Peyer's patch (tissue), 4 donors: Measurements from ENCODE around the gene TH. TPM values are rescaled to one million over a fixed set of nuclear protein-coding genes. Genes with fewer than 3 reads are reported as not detected.
"Not testable (repeated sequence)": the region's sequence is repeated elsewhere in the genome, so short reads cannot be mapped to it uniquely, and the experiment has no call there.

ENCODE experiments used
- DNase-seq, 3 donors: peaks; one replicate each; pipeline ENCODE4 v3.0.0-alpha.2; 2017 to 2019
- H3K27ac ChIP-seq, 4 donors: fragments of 200-600 bp; sonication (generic); one replicate each; pipeline ENCODE4 v1.5.1; 2016 to 2019
- H3K27me3 ChIP-seq, 2 donors: fragments of 200-600 bp; sonication (generic); one replicate each; pipeline ENCODE4 v1.5.1; 2019
- H3K36me3 ChIP-seq, 3 donors: fragments of 200-600 bp; sonication (generic); one replicate each; pipeline ENCODE4 v1.5.1; 2016 to 2019
- H3K4me1 ChIP-seq, 4 donors: fragments of 200-600 bp; sonication (generic); one replicate each; pipeline ENCODE4 v1.5.1; 2016 to 2019
- H3K4me3 ChIP-seq, 4 donors: fragments of 200-600 bp; sonication (generic); 1 replicate in 3 of 4; 2 replicates in 1 of 4; pipeline ENCODE4 v1.5.1; 2016 to 2019; ENCODE audit warnings: mild to moderate bottlenecking in 1 of 4
- H3K9me3 ChIP-seq, 4 donors: fragments of 200-600 bp; sonication (generic); one replicate each; pipeline ENCODE4 v1.5.1; 2016 to 2019; ENCODE audit warnings: mild to moderate bottlenecking in 1 of 4
- CTCF ChIP-seq, 6 experiments: fragments of 450-650 bp in 4 of 6; fragments of 200-600 bp in 2 of 6; sonication (generic) in 1 of 6; IDR thresholded peaks; one replicate each; pipeline ENCODE4 v1.5.1; 2017 to 2019; ENCODE audit warnings: antibody characterized with exemption in 6 of 6, mild to moderate bottlenecking in 3 of 6, moderate library complexity in 1 of 6
- POLR2A ChIP-seq, 2 donors: fragments of 450-650 bp; IDR thresholded peaks; one replicate each; pipeline ENCODE4 v1.5.1; 2017; ENCODE audit warnings: antibody characterized with exemption in 2 of 2, mild to moderate bottlenecking in 2 of 2, moderate library complexity in 2 of 2
- total RNA-seq, 4 donors: library from RNA; depleted of rRNA; stranded (reverse); fragments of >200 nt; gene quantifications; one replicate each; pipeline ENCODE4 v1.1.0, GENCODE V29; 2016

Gene TH
- total RNA-seq, 4 donors from 2014 or later, result 1.7 TPM; not detected in 3

GRCh38 chr11:2127482-2128129 lies 44.0 kb downstream of the TH start:
- no peak for DNase-seq
- Histone ChIP-seq H3K4me1 (no peaks in the 10 kb centered on the region), H3K27ac (no peak overlapping the region), H3K27me3 (no peaks in the 10 kb centered on the region), H3K4me3 (no peak overlapping the region), H3K9me3 (no peaks in the 10 kb centered on the region), H3K36me3 (no peaks in the 10 kb centered on the region)
- no peak for TF ChIP-seq POLR2A (IDR thresholded peaks at IDR 0.05)
- TF ChIP-seq CTCF (IDR thresholded peaks at IDR 0.05), result no peak

DNA sequence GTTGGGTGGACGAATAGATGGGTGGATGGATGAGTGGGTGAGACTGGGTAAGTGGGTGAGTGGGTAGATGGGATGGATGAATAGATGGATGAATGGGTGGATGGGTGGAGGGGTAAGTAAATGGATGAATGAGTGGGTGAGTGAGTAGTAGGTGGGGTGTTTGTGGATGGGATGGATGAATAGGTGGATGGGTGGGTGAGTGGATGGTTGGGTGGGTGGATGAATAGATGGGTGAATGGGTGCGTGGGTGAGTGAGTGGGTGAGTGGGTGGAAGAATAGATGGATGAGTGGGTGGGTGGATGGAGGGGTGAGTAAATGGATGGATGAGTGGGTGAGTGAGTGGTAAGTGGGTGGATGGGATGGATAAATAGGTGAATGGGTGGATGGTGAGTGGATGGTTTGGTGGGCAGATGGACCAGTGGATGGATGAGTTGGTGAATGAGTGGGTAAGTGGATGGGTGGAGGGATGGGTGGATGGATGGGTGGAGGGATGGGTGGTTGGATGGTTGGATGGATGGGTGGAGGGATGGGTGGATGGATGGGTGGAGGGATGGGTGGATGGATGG lies 45.0 kb downstream of the TH start:
- Histone ChIP-seq H3K27ac (no peak overlapping the region), H3K4me3 (no peak overlapping the region), H3K4me1 (no peaks in the 10 kb centered on the region), H3K9me3 (no peaks in the 10 kb centered on the region), H3K27me3 (no peaks in the 10 kb centered on the region), H3K36me3 (no peaks in the 10 kb centered on the region)
- DNase-seq, result no peak
- TF ChIP-seq POLR2A (IDR thresholded peaks at IDR 0.05) (no peak), CTCF (IDR thresholded peaks at IDR 0.05) (no peak)

DNA sequence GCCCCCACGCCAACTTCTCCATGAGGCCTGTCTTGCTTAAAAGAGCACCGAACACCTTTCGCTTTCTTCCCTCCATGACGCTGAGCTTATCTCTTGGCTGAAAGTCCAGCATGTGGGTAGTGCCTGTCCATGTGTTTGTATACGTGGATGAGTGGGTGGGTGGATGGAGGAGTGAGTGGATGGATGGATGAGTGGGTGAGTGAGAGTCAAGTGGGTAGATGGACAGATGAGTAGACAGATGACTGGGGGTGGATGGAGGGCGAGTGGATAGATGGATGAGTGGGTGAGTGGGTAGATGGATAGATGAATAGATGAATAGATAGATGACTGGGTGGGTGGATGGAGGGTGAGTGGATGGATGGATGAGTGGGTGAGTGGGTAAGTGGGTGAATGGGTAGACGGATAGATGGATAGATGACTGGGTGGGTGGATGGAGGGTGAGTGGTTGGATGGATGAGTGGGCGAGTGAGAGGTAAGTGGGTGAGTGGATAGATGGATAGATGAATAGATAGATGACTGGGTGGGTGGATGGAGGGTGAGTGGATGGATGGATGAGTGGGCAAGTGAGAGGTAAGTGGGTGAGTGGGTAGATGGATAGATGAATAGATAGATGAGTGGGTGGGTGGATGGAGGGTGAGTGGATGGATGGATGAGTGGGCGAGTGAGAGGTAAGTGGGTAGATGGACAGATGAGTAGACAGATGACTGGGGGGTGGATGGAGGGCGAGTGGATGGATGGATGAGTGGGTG lies 46.7 kb downstream of the TH start:
- H3K9me3 ChIP-seq, H3K36me3 ChIP-seq, H3K4me3 ChIP-seq, H3K27me3 ChIP-seq, H3K27ac ChIP-seq, H3K4me1 ChIP-seq, DNase-seq: not testable (repeated sequence)

DNA sequence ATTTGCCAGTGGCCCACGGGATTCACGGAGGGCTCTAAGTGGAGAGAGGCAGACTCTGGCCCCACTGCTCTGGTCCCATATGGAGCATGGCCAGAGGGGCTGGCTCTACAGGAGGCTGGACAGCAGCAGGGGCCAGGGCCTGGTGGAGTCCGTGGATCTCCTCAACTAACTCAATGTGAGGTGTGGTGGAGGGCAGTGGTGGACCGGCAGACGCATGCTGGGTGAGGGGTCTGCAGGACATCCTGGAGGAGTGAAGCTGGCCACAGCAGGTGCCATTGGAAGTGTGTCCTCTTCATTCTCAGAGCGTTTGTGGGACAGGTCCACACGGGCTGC lies 48.0 kb downstream of the TH start:
- no peak for TF ChIP-seq CTCF (IDR thresholded peaks at IDR 0.05)
- no peak for TF ChIP-seq POLR2A (IDR thresholded peaks at IDR 0.05)
- Histone ChIP-seq H3K4me1 (no peaks in the 10 kb centered on the region), H3K27ac (no peak overlapping the region), H3K27me3 (no peaks in the 10 kb centered on the region), H3K9me3 (no peaks in the 10 kb centered on the region), H3K4me3 (no peak overlapping the region), H3K36me3 (no peaks in the 10 kb centered on the region)
- DNase-seq, result no peak

GRCh38 chr11:2122907-2123627 lies 48.5 kb downstream of the TH start:
- no peak overlapping the region for H3K4me3 ChIP-seq
- H3K27me3 ChIP-seq, result no peaks in the 10 kb centered on the region
- no peak overlapping the region for H3K27ac ChIP-seq
- no peak for DNase-seq
- no peaks in the 10 kb centered on the region for H3K9me3 ChIP-seq
- H3K4me1 ChIP-seq, result no peaks in the 10 kb centered on the region
- TF ChIP-seq POLR2A (IDR thresholded peaks at IDR 0.05), result no peak
- TF ChIP-seq CTCF (IDR thresholded peaks at IDR 0.05), result no peak
- no peaks in the 10 kb centered on the region for H3K36me3 ChIP-seq
